Ascending aorta (tissue), 2 donors: ENCODE measurements around the gene VEPH1. TPM values are rescaled to one million over a fixed set of nuclear protein-coding genes. Genes with fewer than 3 reads are reported as not detected.

Experiments used
- DNase-seq, 2 donors: peaks; one replicate each; pipeline ENCODE4 v3.0.0-alpha.2; 2019; ENCODE audit warnings: low spot score in 2 of 2
- H3K27ac ChIP-seq, 2 donors: fragments of 200-600 bp; sonication (generic); one replicate each; pipeline ENCODE4 v1.5.1; 2016 to 2017; ENCODE audit warnings: mild to moderate bottlenecking in 1 of 2
- H3K27me3 ChIP-seq: fragments of 200-600 bp; sonication (generic); one replicate; pipeline ENCODE4 v1.5.1; 2017
- H3K36me3 ChIP-seq, 2 donors: fragments of 200-600 bp; sonication (generic); one replicate each; pipeline ENCODE4 v1.5.1; 2016
- H3K4me1 ChIP-seq, 2 donors: fragments of 200-600 bp; sonication (generic); one replicate each; pipeline ENCODE4 v1.5.1; 2016 to 2017; ENCODE audit warnings: mild to moderate bottlenecking in 1 of 2
- H3K4me3 ChIP-seq, 2 donors: fragments of 200-600 bp; sonication (generic); one replicate each; pipeline ENCODE4 v1.5.1; 2016 to 2017; ENCODE audit warnings: mild to moderate bottlenecking in 1 of 2
- H3K9me3 ChIP-seq, 2 donors: fragments of 200-600 bp; sonication (generic); one replicate each; pipeline ENCODE4 v1.5.1; 2016
- CTCF ChIP-seq, 3 experiments: fragments of 200-600 bp in 2 of 3; fragments of 450-650 bp in 1 of 3; sonication (generic) in 2 of 3; IDR thresholded peaks; one replicate each; pipeline ENCODE4 v1.5.1; 2016 to 2019; ENCODE audit warnings: antibody characterized with exemption in 3 of 3, mild to moderate bottlenecking in 1 of 3, moderate library complexity in 1 of 3
- intact Hi-C: fragments of 100-400 bp; cut with DNase I; formaldehyde crosslinking; loops from one replicate; pipeline ENCODE4 v1.15.1; 2023
- total RNA-seq: library from RNA; depleted of rRNA; stranded (reverse); fragments of >200 nt; gene quantifications from one replicate; pipeline ENCODE4 v1.1.0, GENCODE V29; 2016

Gene VEPH1
- total RNA-seq, 1 donor from 2014 or later: 2.2 TPM

- Histone ChIP-seq H3K36me3 (no peaks in the 10 kb centered on the region), H3K4me1 (peaks cover 0 to 3% of the 10 kb centered on the region in 2 donors), H3K9me3 (peaks cover 0 to 4% of the 10 kb centered on the region in 2 donors), H3K27me3 (no peaks in the 10 kb centered on the region), H3K4me3 (no peak overlapping the region), H3K27ac (no peak overlapping the region)
- intact Hi-C loops: no loop called here
- no peak for TF ChIP-seq CTCF (IDR thresholded peaks at IDR 0.05)
- no peak for DNase-seq
Measured at GRCh38 chr3:157522648-157523047, 19.4 kb upstream of the VEPH1 start.

- intact Hi-C loops: no loop called here
- TF ChIP-seq CTCF (IDR thresholded peaks at IDR 0.05): no peak
- H3K4me3 ChIP-seq: no peak overlapping the region
- peak overlapping the region; percentile 15 to 47 for H3K27ac ChIP-seq
- H3K36me3 ChIP-seq: no peaks in the 10 kb centered on the region
- peaks cover 0 to 4% of the 10 kb centered on the region in 2 donors for H3K9me3 ChIP-seq
- peaks cover 0 to 3% of the 10 kb centered on the region in 2 donors for H3K4me1 ChIP-seq
- DNase-seq: no peak
- H3K27me3 ChIP-seq: no peaks in the 10 kb centered on the region
Measured at GRCh38 chr3:157520485-157521150, 17.4 kb upstream of the VEPH1 start.

- Histone ChIP-seq H3K4me1 (peaks cover 0 to 3% of the 10 kb centered on the region in 2 donors), H3K9me3 (peaks cover 0 to 4% of the 10 kb centered on the region in 2 donors), H3K27me3 (no peaks in the 10 kb centered on the region), H3K4me3 (no peak overlapping the region), H3K36me3 (no peaks in the 10 kb centered on the region), H3K27ac (no peak overlapping the region)
- TF ChIP-seq CTCF (IDR thresholded peaks at IDR 0.05): no peak
- intact Hi-C loops: no loop called here
- DNase-seq: no peak
Measured at GRCh38 chr3:157518881-157519280, 15.7 kb upstream of the VEPH1 start.

GRCh38 chr3:157516928-157517327, 13.7 kb upstream of the VEPH1 start:
- H3K36me3 ChIP-seq: no peaks in the 10 kb centered on the region
- H3K4me1 ChIP-seq: peaks cover 0 to 3% of the 10 kb centered on the region in 2 donors
- peaks cover 0 to 4% of the 10 kb centered on the region in 2 donors for H3K9me3 ChIP-seq
- H3K4me3 ChIP-seq: no peak overlapping the region
- intact Hi-C loops: no loop called here
- H3K27me3 ChIP-seq: no peaks in the 10 kb centered on the region
- no peak for DNase-seq
- no peak overlapping the region for H3K27ac ChIP-seq
- TF ChIP-seq CTCF (IDR thresholded peaks at IDR 0.05): no peak

- Histone ChIP-seq H3K4me3 (no peak overlapping the region), H3K36me3 (no peaks in the 10 kb centered on the region), H3K27me3 (no peaks in the 10 kb centered on the region), H3K4me1 (no peaks in the 10 kb centered on the region), H3K27ac (no peak overlapping the region), H3K9me3 (peaks cover 0 to 4% of the 10 kb centered on the region in 2 donors)
- no peak for DNase-seq
- intact Hi-C loops: no loop called here
- TF ChIP-seq CTCF (IDR thresholded peaks at IDR 0.05): no peak
Measured at GRCh38 chr3:157515398-157515797, 12.2 kb upstream of the VEPH1 start.
